Trophoblast cell (in vitro differentiated cells and primary cell): ENCODE measurements around the gene EEA1.

Source experiments
- DNase-seq, 2 donors: peaks; one replicate each; pipeline ENCODE4 v3.0.0-alpha.2; 2016
- H2AFZ ChIP-seq: 2 replicates; pipeline ENCODE4 v1.6.1; 2013; ENCODE audit warnings: low read length, moderate library complexity, mild to moderate bottlenecking; ENCODE audit not compliant: insufficient read depth, poor library complexity
- H2AK5ac ChIP-seq: 2 replicates; pipeline ENCODE4 v1.6.1; 2013; ENCODE audit warnings: mild to moderate bottlenecking, low read length
- H2BK120ac ChIP-seq: 2 replicates; pipeline ENCODE4 v1.6.1; 2013; ENCODE audit warnings: low read length, mild to moderate bottlenecking, moderate library complexity; ENCODE audit not compliant: insufficient read depth, poor library complexity
- H2BK12ac ChIP-seq: 2 replicates; pipeline ENCODE4 v1.6.1; 2013; ENCODE audit warnings: mild to moderate bottlenecking, low read length, moderate library complexity
- H2BK5ac ChIP-seq: 2 replicates; pipeline ENCODE4 v1.6.1; 2013; ENCODE audit warnings: low read length, low read depth, moderate library complexity, mild to moderate bottlenecking; ENCODE audit not compliant: poor library complexity
- H3K14ac ChIP-seq: 2 replicates; pipeline ENCODE4 v1.6.1; 2013; ENCODE audit warnings: mild to moderate bottlenecking, low read length
- H3K18ac ChIP-seq: 2 replicates; pipeline ENCODE4 v1.6.1; 2013; ENCODE audit warnings: mild to moderate bottlenecking, low read length
- H3K23ac ChIP-seq: 2 replicates; pipeline ENCODE4 v1.6.1; 2013; ENCODE audit warnings: low read length
- H3K27ac ChIP-seq: 2 replicates; pipeline ENCODE4 v1.5.1; 2013; ENCODE audit warnings: low read depth, mild to moderate bottlenecking, inconsistent platforms, low read length, moderate library complexity
- H3K27me3 ChIP-seq: 2 replicates; pipeline ENCODE4 v1.6.1; 2013; ENCODE audit warnings: inconsistent platforms, mild to moderate bottlenecking, low read length, moderate library complexity; ENCODE audit not compliant: insufficient read depth
- H3K36me3 ChIP-seq, 2 experiments: 1 replicate in 1 of 2; 2 replicates in 1 of 2; pipeline ENCODE4 v1.6.1; 2013; ENCODE audit warnings: low read length in 2 of 2, mild to moderate bottlenecking in 2 of 2, moderate library complexity in 1 of 2; ENCODE audit not compliant: insufficient read depth in 2 of 2, control insufficient read depth in 1 of 2
- H3K4ac ChIP-seq: 2 replicates; pipeline ENCODE4 v1.6.1; 2013; ENCODE audit warnings: low read depth, mild to moderate bottlenecking, low read length, moderate library complexity
- H3K4me1 ChIP-seq, 2 experiments: 1 replicate in 1 of 2; 2 replicates in 1 of 2; pipeline ENCODE4 v1.6.1; 2013; ENCODE audit warnings: low read length in 2 of 2, mild to moderate bottlenecking in 2 of 2, moderate library complexity in 1 of 2; ENCODE audit not compliant: insufficient read depth in 2 of 2, control insufficient read depth in 1 of 2
- H3K4me2 ChIP-seq: 2 replicates; pipeline ENCODE4 v1.6.1; 2013; ENCODE audit warnings: inconsistent platforms, mild to moderate bottlenecking, low read length, moderate library complexity
- H3K4me3 ChIP-seq: 2 replicates; pipeline ENCODE4 v1.5.1; 2013; ENCODE audit warnings: mild to moderate bottlenecking, low read depth, low read length, inconsistent platforms
- H3K79me1 ChIP-seq: one replicate; pipeline ENCODE4 v1.6.1; 2013; ENCODE audit warnings: low read length
- H3K79me2 ChIP-seq: 2 replicates; pipeline ENCODE4 v1.6.1; 2013; ENCODE audit warnings: low read length, mild to moderate bottlenecking; ENCODE audit not compliant: control insufficient read depth, insufficient read depth, poor library complexity
- H3K9ac ChIP-seq: 2 replicates; pipeline ENCODE4 v1.6.1; 2013; ENCODE audit warnings: mild to moderate bottlenecking, low read length
- H3K9me3 ChIP-seq: 2 replicates; pipeline ENCODE4 v1.6.1; 2013; ENCODE audit warnings: low read depth, mild to moderate bottlenecking, control low read depth, inconsistent platforms, low read length; ENCODE audit not compliant: insufficient read depth
- H4K12ac ChIP-seq: 2 replicates; pipeline ENCODE4 v1.6.1; 2013; ENCODE audit warnings: low read depth, mild to moderate bottlenecking, low read length, moderate library complexity
- H4K8ac ChIP-seq: 2 replicates; pipeline ENCODE4 v1.6.1; 2013; ENCODE audit warnings: low read depth, mild to moderate bottlenecking, low read length, moderate library complexity
- H4K91ac ChIP-seq: one replicate; pipeline ENCODE4 v1.6.1; 2013; ENCODE audit warnings: low read depth, mild to moderate bottlenecking, low read length, moderate library complexity
- WGBS: extraction: QIAGEN DNeasy Blood & Tissue Kit; methylation state at CpG from one replicate; pipeline ENCODE4 v1.1.7; 2013; ENCODE audit warnings: missing lambda C conversion rate; ENCODE audit not compliant: insufficient read length, insufficient coverage; ENCODE audit errors: extremely low coverage; 5-methylcytosine and 5-hydroxymethylcytosine counted together

Gene EEA1

DNA sequence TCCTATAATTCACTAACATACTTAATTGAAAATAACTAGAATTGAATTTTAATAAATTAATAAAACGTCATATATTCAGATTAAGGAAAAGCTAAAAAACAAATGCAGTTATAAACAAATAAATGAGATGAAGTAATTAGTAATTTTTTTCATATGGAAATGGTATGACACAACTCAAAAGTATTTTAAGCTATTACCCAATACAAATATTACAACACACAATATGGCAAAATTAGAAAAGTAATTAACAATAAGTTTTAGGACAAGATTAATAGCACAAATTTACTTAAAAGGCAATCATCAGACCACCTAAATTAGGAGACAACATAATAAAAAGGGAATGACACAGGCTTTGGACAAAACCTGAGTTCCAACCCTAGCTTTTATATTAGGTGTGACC lies 81.7 kb downstream of the EEA1 start:
- DNase-seq = no peak
- no peaks in the 10 kb centered on the region for H3K79me1 ChIP-seq
- no peak overlapping the region for H3K27ac ChIP-seq
- H2BK120ac ChIP-seq = no peak overlapping the region
- no peak overlapping the region for H2AFZ ChIP-seq
- no peak overlapping the region for H2AK5ac ChIP-seq
- no peak overlapping the region for H3K4ac ChIP-seq
- no peak overlapping the region for H3K18ac ChIP-seq
- H3K4me3 ChIP-seq = no peak overlapping the region
- H3K9me3 ChIP-seq = no peaks in the 10 kb centered on the region
- H4K8ac ChIP-seq = no peak overlapping the region
- no peak overlapping the region for H3K23ac ChIP-seq
- H4K12ac ChIP-seq = no peak overlapping the region
- no peaks in the 10 kb centered on the region for H3K27me3 ChIP-seq
- no CpG with 5 or more reads among the region's 1 CpG for WGBS
- no peaks in the 10 kb centered on the region for H3K79me2 ChIP-seq
- H3K4me2 ChIP-seq = no peak overlapping the region
- no peak overlapping the region for H3K9ac ChIP-seq
- H3K14ac ChIP-seq = no peak overlapping the region
- no peaks in the 10 kb centered on the region for H3K4me1 ChIP-seq
- H2BK5ac ChIP-seq = no peak overlapping the region
- H4K91ac ChIP-seq = no peak overlapping the region
- peaks cover 0 to 5% of the 10 kb centered on the region in 2 experiments for H3K36me3 ChIP-seq
- H2BK12ac ChIP-seq = no peak overlapping the region

- WGBS = no CpG with 5 or more reads among the region's 3 CpGs
Observed at GRCh38 chr12:92845329-92845728, 83.8 kb downstream of the EEA1 start.

GRCh38 chr12:92844151-92844763 lies 84.8 kb downstream of the EEA1 start:
- DNase-seq = no peak
- Histone ChIP-seq H2BK12ac (no peak overlapping the region), H3K4me1 (no peaks in the 10 kb centered on the region), H4K12ac (no peak overlapping the region), H3K9me3 (no peaks in the 10 kb centered on the region), H3K36me3 (peaks cover 0 to 3% of the 10 kb centered on the region in 2 experiments), H3K23ac (no peak overlapping the region), H3K18ac (no peak overlapping the region), H3K79me2 (no peaks in the 10 kb centered on the region), H2BK120ac (no peak overlapping the region), H3K4me2 (no peak overlapping the region), H3K14ac (no peak overlapping the region), H3K27me3 (no peaks in the 10 kb centered on the region), H4K91ac (no peak overlapping the region), H3K79me1 (no peaks in the 10 kb centered on the region), H2AK5ac (no peak overlapping the region), H2BK5ac (no peak overlapping the region), H3K4ac (no peak overlapping the region), H2AFZ (no peak overlapping the region), H3K4me3 (no peak overlapping the region), H4K8ac (no peak overlapping the region), H3K9ac (no peak overlapping the region), H3K27ac (no peak overlapping the region)
- whole genome bisulfite sequencing = no CpG with 5 or more reads among the region's 1 CpG

More at GRCh38 chr12:92845329-92845728, 83.8 kb downstream of the EEA1 start:
- H3K36me3 ChIP-seq = peaks cover 0 to 5% of the 10 kb centered on the region in 2 experiments
- H2BK5ac ChIP-seq = no peak overlapping the region
- H2AFZ ChIP-seq = no peak overlapping the region
- H3K27ac ChIP-seq = no peak overlapping the region
- no peak overlapping the region for H3K18ac ChIP-seq
- H3K9me3 ChIP-seq = no peaks in the 10 kb centered on the region
- no peak overlapping the region for H2AK5ac ChIP-seq
- no peaks in the 10 kb centered on the region for H3K79me2 ChIP-seq
- no peak for DNase-seq
- no peaks in the 10 kb centered on the region for H3K79me1 ChIP-seq
- H3K4me3 ChIP-seq = no peak overlapping the region
- H2BK120ac ChIP-seq = no peak overlapping the region
- H3K14ac ChIP-seq = no peak overlapping the region
- no peak overlapping the region for H3K9ac ChIP-seq
- H3K4me1 ChIP-seq = no peaks in the 10 kb centered on the region
- H4K8ac ChIP-seq = no peak overlapping the region
- H3K4me2 ChIP-seq = no peak overlapping the region
- no peak overlapping the region for H4K12ac ChIP-seq
- H3K23ac ChIP-seq = no peak overlapping the region
- no peak overlapping the region for H3K4ac ChIP-seq
- H3K27me3 ChIP-seq = no peaks in the 10 kb centered on the region
- H2BK12ac ChIP-seq = no peak overlapping the region
- H4K91ac ChIP-seq = no peak overlapping the region

- no peaks in the 10 kb centered on the region for H3K27me3 ChIP-seq
- WGBS = no CpG with 5 or more reads among the region's 7 CpGs
Observed at GRCh38 chr12:92829686-92830282, 99.3 kb downstream of the EEA1 start.

More at GRCh38 chr12:92829686-92830282, 99.3 kb downstream of the EEA1 start:
- Histone ChIP-seq H2BK120ac (no peak overlapping the region), H4K91ac (no peak overlapping the region), H3K9ac (no peak overlapping the region), H3K79me2 (no peaks in the 10 kb centered on the region), H2AK5ac (no peak overlapping the region), H3K23ac (no peak overlapping the region), H3K4me2 (no peak overlapping the region), H3K79me1 (no peaks in the 10 kb centered on the region), H3K9me3 (no peaks in the 10 kb centered on the region), H3K36me3 (peaks cover 3 to 5% of the 10 kb centered on the region in 2 experiments), H3K27ac (no peak overlapping the region), H3K4me1 (no peaks in the 10 kb centered on the region), H2BK5ac (no peak overlapping the region), H3K4ac (no peak overlapping the region), H4K8ac (no peak overlapping the region), H2AFZ (no peak overlapping the region), H2BK12ac (no peak overlapping the region), H3K14ac (no peak overlapping the region), H3K18ac (no peak overlapping the region), H3K4me3 (no peak overlapping the region), H4K12ac (no peak overlapping the region)
- DNase-seq = no peak
